ENCODE data around the gene CDC42BPB. TPM values are rescaled to one million over a fixed set of nuclear protein-coding genes. Genes with fewer than 3 reads are reported as not detected.

Gene CDC42BPB
- total RNA-seq, 1 experiment from 2014 or later, result 96.9 TPM

GRCh38 chr14:102984336-102985102 is 72.8 kb downstream of the CDC42BPB start (continued):
- TF ChIP-seq FOXJ3 (CRISPR knock-in tag; IDR thresholded peaks at IDR 0.05; ENCODE audit: borderline replicate concordance), result no peak
- TF ChIP-seq ZNF671 (CRISPR knock-in tag; IDR thresholded peaks at IDR 0.05), result no peak

- DNase-seq (ENCODE audit: low spot score) (no peak), ATAC-seq (no peak)
- H3K4me3 Mint-ChIP-seq, result no peak overlapping the region
- POLR2A ChIA-PET, result no interaction called here
- peaks cover 66% of the 10 kb centered on the region for H3K36me3 Mint-ChIP-seq
- TF ChIP-seq USF1 (CRISPR knock-in tag; IDR thresholded peaks at IDR 0.05) (no peak), GTF2I (CRISPR knock-in tag; conservative IDR thresholded peaks at IDR 0.05) (no peak), ARID4B (CRISPR knock-in tag; IDR thresholded peaks at IDR 0.05; ENCODE audit: borderline replicate concordance) (no peak), PRDM15 (CRISPR knock-in tag; IDR thresholded peaks at IDR 0.05) (no peak), MYBL2 (CRISPR knock-in tag; IDR thresholded peaks at IDR 0.05) (no peak), RELA (CRISPR knock-in tag; IDR thresholded peaks at IDR 0.05; ENCODE audit: borderline replicate concordance) (no peak)
- H3K27ac Mint-ChIP-seq, result peak overlapping the region; percentile 22; the same call in 1 of the 2 replicates
- CTCF ChIA-PET, result no interaction called here
- peaks cover 13% of the 10 kb centered on the region for H3K9me3 Mint-ChIP-seq
- H3K27me3 Mint-ChIP-seq (ENCODE audit: low read depth), result no peaks in the 10 kb centered on the region
- H3K4me1 Mint-ChIP-seq, result 0 out of 2 replicates have a peak, but pooled peaks cover 4% of the 10 kb centered on the region
Observed at GRCh38 chr14:102983496-102983895, 73.9 kb downstream of the CDC42BPB start.

GRCh38 chr14:102982852-102983470 is 74.4 kb downstream of the CDC42BPB start:
- CTCF ChIA-PET, result no interaction called here
- Mint-ChIP-seq H3K4me1 (0 out of 2 replicates have a peak, but pooled peaks cover 4% of the 10 kb centered on the region), H3K36me3 (peaks cover 65% of the 10 kb centered on the region), H3K27ac (peak overlapping the region; percentile 22; the same call in 1 of the 2 replicates), H3K4me3 (no peak overlapping the region), H3K9me3 (peaks cover 8% of the 10 kb centered on the region), H3K27me3 (ENCODE audit: low read depth) (no peaks in the 10 kb centered on the region)
- POLR2A ChIA-PET, result no interaction called here
- TF ChIP-seq NR3C1 (CRISPR knock-in tag; conservative IDR thresholded peaks at IDR 0.05; ENCODE audit: low read depth), result no peak
- no peak for TF ChIP-seq ZBTB43 (CRISPR knock-in tag; IDR thresholded peaks at IDR 0.05)
- TF ChIP-seq SOX15 (CRISPR knock-in tag; IDR thresholded peaks at IDR 0.05), result no peak
- no peak for DNase-seq (ENCODE audit: low spot score)
- ATAC-seq, result peak; percentile 32

All from WTC11 (cell line).